K562 (cell line): ENCODE measurements around the gene TMEM95. TPM values are rescaled to one million over a fixed set of nuclear protein-coding genes. Genes with fewer than 3 reads are reported as not detected.

ENCODE experiments used
- ATF7 ChIP-seq: fragments of 450-650 bp; IDR thresholded peaks from 2 replicates; pipeline ENCODE4 v1.7.1; 2014; ENCODE audit warnings: mild to moderate bottlenecking, moderate library complexity
- BMI1 ChIP-seq: fragments of 150-350 bp; IDR thresholded peaks from 2 replicates; pipeline ENCODE4 v1.6.1; 2014; ENCODE audit warnings: low read length
- CEBPB ChIP-seq: fragments of 450-650 bp; IDR thresholded peaks from 2 replicates; pipeline ENCODE4 v1.6.1; 2016; ENCODE audit warnings: missing genetic modification characterization, missing compliant biosample characterization
- CEBPG ChIP-seq, 3 experiments: fragments of 200-800 bp in 1 of 3; sonication (Bioruptor generic) in 1 of 3; sonication (generic) in 1 of 3; formaldehyde crosslinking in 1 of 3; IDR thresholded peaks in 2 of 3; conservative IDR thresholded peaks in 1 of 3; 2 replicates each; pipeline versions ENCODE4 v1.6.1 to v1.8.0; 2016 to 2022; ENCODE audit warnings: missing compliant biosample characterization in 2 of 3, missing genetic modification characterization in 2 of 3, mild to moderate bottlenecking in 1 of 3, missing genetic modification reagents in 1 of 3
- GATAD2B ChIP-seq: fragments of 450-650 bp; IDR thresholded peaks from 2 replicates; pipeline ENCODE4 v1.6.1; 2017; ENCODE audit warnings: mild to moderate bottlenecking, borderline replicate concordance
- HIVEP1 ChIP-seq: fragments of 250-450 bp; sonication (Bioruptor Pico); IDR thresholded peaks from 2 replicates; pipeline ENCODE4 v1.4.0; 2020; ENCODE audit warnings: mild to moderate bottlenecking
- HNRNPUL1 ChIP-seq: fragments of 200-400 bp; formaldehyde crosslinking; IDR thresholded peaks from 2 replicates; pipeline ENCODE4 v1.6.1; 2017; ENCODE audit warnings: low read length
- NFXL1 ChIP-seq: fragments of 450-650 bp; formaldehyde crosslinking; IDR thresholded peaks from 2 replicates; pipeline ENCODE4 v1.4.0; 2021; ENCODE audit warnings: mild to moderate bottlenecking
- NR2C2 ChIP-seq, 2 experiments: fragments of 200-800 bp in 1 of 2; sonication (Bioruptor generic) in 1 of 2; sonication (generic) in 1 of 2; formaldehyde crosslinking in 1 of 2; IDR thresholded peaks; 2 replicates each; pipeline versions ENCODE4 v1.6.1 to v1.8.0; 2016 to 2022; ENCODE audit warnings: mild to moderate bottlenecking in 1 of 2, missing compliant biosample characterization in 1 of 2, missing genetic modification characterization in 1 of 2, missing genetic modification reagents in 1 of 2
- NR4A1 ChIP-seq, 2 experiments: fragments of 250-450 bp in 1 of 2; fragments of 450-650 bp in 1 of 2; sonication (Bioruptor Pico) in 1 of 2; IDR thresholded peaks; 2 replicates each; pipeline versions ENCODE4 v1.4.0 to v1.6.1; 2016 to 2020; ENCODE audit warnings: mild to moderate bottlenecking in 2 of 2, missing compliant biosample characterization in 1 of 2, missing genetic modification characterization in 1 of 2, moderate library complexity in 1 of 2
- POLR2A ChIP-seq: fragments of 450-650 bp; conservative IDR thresholded peaks from 2 replicates; pipeline ENCODE4 v1.6.1; 2016
- SMAD3 ChIP-seq: fragments of 450-650 bp; formaldehyde crosslinking; conservative IDR thresholded peaks from 2 replicates; pipeline ENCODE4 v1.4.0; 2020; ENCODE audit warnings: mild to moderate bottlenecking
- SRF ChIP-seq, 2 experiments: fragments of 250-450, 450-650 bp in 1 of 2; sonication (Bioruptor Pico) in 1 of 2; sonication (generic) in 1 of 2; formaldehyde crosslinking; IDR thresholded peaks; 2 replicates each; pipeline versions ENCODE4 v1.5.0 to v1.5.1; 2020 to 2022; ENCODE audit warnings: mild to moderate bottlenecking in 1 of 2, missing genetic modification reagents in 1 of 2
- YY1 ChIP-seq, 3 experiments: IDR thresholded peaks; 2 replicates each; pipeline ENCODE4 v1.6.1; 2011; ENCODE audit warnings: low read length in 2 of 3, mild to moderate bottlenecking in 2 of 3, moderate library complexity in 2 of 3, borderline replicate concordance in 1 of 3, control low read depth in 1 of 3, low read depth in 1 of 3; ENCODE audit not compliant: insufficient read depth in 3 of 3, insufficient replicate concordance in 2 of 3, control insufficient read depth in 1 of 3, insufficient read length in 1 of 3; ENCODE audit errors: extremely low read depth in 1 of 3
- ZBTB17 ChIP-seq: fragments of 450-650 bp; formaldehyde crosslinking; IDR thresholded peaks from 2 replicates; pipeline ENCODE4 v1.4.0; 2020; ENCODE audit warnings: mild to moderate bottlenecking
- ZNF589 ChIP-seq: fragments of 200-800 bp; sonication (Bioruptor generic); IDR thresholded peaks from 2 replicates; pipeline ENCODE4 v1.6.1; 2016; ENCODE audit warnings: low read depth, missing genetic modification characterization, missing compliant biosample characterization
- ZNF766 ChIP-seq: fragments of 200-800 bp; sonication (Bioruptor generic); conservative IDR thresholded peaks from 2 replicates; pipeline ENCODE4 v1.6.1; 2016; ENCODE audit warnings: missing genetic modification characterization, missing compliant biosample characterization
- polyA plus RNA-seq, 8 experiments: library from polyadenylated mRNA; depleted of rRNA in 4 of 8; stranded (reverse) in 5 of 8; unstranded in 3 of 8; fragments of >200 nt; fragmentation: Nextera tagmentation in 2 of 8; fragmentation: Illumina TruSeq in 1 of 8; extraction: Ambion mirVana in 2 of 8; extraction: Trizol in 1 of 8; gene quantifications; 2 replicates each; pipeline versions ENCODE4 v1.2.1 to v1.2.3, GENCODE V29; 2011 to 2014; ENCODE audit warnings: inconsistent platforms in 1 of 8, missing spikeins in 1 of 8
- total RNA-seq, 7 experiments: library from RNA; depleted of rRNA in 6 of 7; stranded (reverse); fragments of >200 nt in 6 of 7; fragmentation: Illumina TruSeq in 2 of 7; extraction: Trizol in 2 of 7; gene quantifications; 2 replicates each; pipeline versions ENCODE4 v1.2.1 to v1.2.3, GENCODE V29; 2011 to 2021; ENCODE audit warnings: low replicate concordance in 1 of 7
- TF ChIP-seq, protein P1 (sequence below): fragments of 250-450 bp; sonication (Bioruptor Pico); IDR thresholded peaks from 2 replicates; pipeline ENCODE4 v1.8.0; 2021; ENCODE audit warnings: borderline replicate concordance, mild to moderate bottlenecking, moderate library complexity; ENCODE audit not compliant: poor library complexity, severe bottlenecking
- TF ChIP-seq, protein P2 (sequence below): fragments of 250-450 bp; sonication (Bioruptor Pico); IDR thresholded peaks from 2 replicates; pipeline ENCODE4 v1.8.0; 2021; ENCODE audit warnings: mild to moderate bottlenecking, moderate library complexity
- TF ChIP-seq, protein P3 (sequence below): fragments of 250-450 bp; sonication (Bioruptor Pico); IDR thresholded peaks from 2 replicates; pipeline ENCODE4 v1.4.0; 2020; ENCODE audit warnings: mild to moderate bottlenecking, moderate library complexity

TMEM95 gene
- total and polyA plus RNA-seq, 9 of the 15 experiments (the other 6 are each of a cell fraction or from before 2014, with no cell fraction given): not detected

DNA sequence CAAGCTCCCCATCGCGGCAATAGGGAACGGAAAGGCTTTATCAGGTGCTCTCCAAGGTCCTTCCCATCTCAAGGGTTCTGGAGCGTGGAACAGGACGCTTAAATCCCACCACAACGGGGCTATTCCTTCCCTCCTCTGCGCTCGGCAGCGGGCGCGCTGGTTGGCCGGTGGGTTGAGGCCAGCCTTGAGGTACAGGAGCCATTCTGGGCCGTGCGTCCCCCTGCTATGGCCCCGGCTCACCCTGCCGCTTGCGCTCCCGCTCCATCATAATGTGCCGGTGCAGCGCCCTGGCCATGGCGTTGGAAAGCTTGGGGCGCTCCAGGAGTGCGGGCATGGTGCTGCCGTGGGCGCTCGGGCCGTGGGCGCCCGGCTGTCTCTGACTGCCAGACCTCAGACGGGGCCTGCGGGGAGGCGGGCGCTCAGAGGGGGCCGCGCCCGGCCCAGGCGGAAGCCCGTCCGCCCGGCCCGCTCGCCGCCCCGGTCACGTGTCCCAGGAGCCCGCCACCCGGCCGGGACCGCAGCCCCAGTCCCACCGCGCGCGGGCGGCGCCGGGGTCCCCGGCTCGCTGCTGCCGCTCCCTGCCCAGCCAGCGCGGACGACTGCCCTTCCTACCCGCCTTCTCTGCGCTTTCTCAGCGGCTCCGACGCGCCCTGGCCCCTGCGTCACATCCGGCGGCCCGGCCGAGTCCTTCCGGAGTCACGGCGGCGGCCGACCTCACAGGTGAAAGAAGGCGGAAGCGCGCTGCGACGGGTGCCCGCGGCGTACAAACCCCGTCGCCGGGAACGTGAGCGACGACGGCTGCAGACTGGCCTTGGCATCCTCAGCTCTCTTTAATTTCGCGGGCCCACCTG is 40.0 kb upstream of the TMEM95 start, which contains the start of gene GPS2 (continued):
- TF ChIP-seq, protein P1, sequence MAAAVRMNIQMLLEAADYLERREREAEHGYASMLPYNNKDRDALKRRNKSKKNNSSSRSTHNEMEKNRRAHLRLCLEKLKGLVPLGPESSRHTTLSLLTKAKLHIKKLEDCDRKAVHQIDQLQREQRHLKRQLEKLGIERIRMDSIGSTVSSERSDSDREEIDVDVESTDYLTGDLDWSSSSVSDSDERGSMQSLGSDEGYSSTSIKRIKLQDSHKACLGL (CRISPR knock-in tag): no peak
- TF ChIP-seq ZNF589 (CRISPR knock-in tag) (no peak), POLR2A (peak; percentile 73), CEBPG (CRISPR knock-in tag; IDR thresholded peaks at IDR 0.05) (no peak), CEBPG (tag; conservative IDR thresholded peaks at IDR 0.05 in 1 of 2, IDR thresholded peaks at IDR 0.05 in 1 of 2) (no peak), ATF7 (peak; percentile 59), ZNF766 (0 out of 2 replicates have a peak, but pooled peaks have one; percentile 33), HNRNPUL1 (no peak), BMI1 (no peak), NR4A1 (CRISPR knock-in tag; IDR thresholded peaks at IDR 0.05) (no peak), NR4A1 (tag; IDR thresholded peaks at IDR 0.05) (no peak), NR2C2 (CRISPR knock-in tag; IDR thresholded peaks at IDR 0.05) (peak; percentile 99), NR2C2 (tag; IDR thresholded peaks at IDR 0.05) (peak; percentile 99), ZBTB17 (CRISPR knock-in tag) (no peak), YY1 (IDR thresholded peaks at IDR 0.05; ENCODE audit: borderline replicate concordance in 1 of 3, control insufficient read depth in 1 of 3, extremely low read depth in 1 of 3, insufficient read depth in 3 of 3, insufficient read length in 1 of 3, insufficient replicate concordance in 2 of 3, low read depth in 1 of 3, low read length in 2 of 3) (peak in 2 of 3 experiments; percentile 38 to 49), SRF (CRISPR knock-in tag; IDR thresholded peaks at IDR 0.05) (no peak), CEBPB (tag) (no peak), NFXL1 (no peak), SMAD3 (no peak), HIVEP1 (CRISPR knock-in tag) (no peak), GATAD2B (0 out of 2 replicates have a peak, but pooled peaks have one; percentile 65)
- TF ChIP-seq, protein P2, sequence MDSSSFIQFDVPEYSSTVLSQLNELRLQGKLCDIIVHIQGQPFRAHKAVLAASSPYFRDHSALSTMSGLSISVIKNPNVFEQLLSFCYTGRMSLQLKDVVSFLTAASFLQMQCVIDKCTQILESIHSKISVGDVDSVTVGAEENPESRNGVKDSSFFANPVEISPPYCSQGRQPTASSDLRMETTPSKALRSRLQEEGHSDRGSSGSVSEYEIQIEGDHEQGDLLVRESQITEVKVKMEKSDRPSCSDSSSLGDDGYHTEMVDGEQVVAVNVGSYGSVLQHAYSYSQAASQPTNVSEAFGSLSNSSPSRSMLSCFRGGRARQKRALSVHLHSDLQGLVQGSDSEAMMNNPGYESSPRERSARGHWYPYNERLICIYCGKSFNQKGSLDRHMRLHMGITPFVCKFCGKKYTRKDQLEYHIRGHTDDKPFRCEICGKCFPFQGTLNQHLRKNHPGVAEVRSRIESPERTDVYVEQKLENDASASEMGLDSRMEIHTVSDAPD: no peak
- TF ChIP-seq, protein P3, sequence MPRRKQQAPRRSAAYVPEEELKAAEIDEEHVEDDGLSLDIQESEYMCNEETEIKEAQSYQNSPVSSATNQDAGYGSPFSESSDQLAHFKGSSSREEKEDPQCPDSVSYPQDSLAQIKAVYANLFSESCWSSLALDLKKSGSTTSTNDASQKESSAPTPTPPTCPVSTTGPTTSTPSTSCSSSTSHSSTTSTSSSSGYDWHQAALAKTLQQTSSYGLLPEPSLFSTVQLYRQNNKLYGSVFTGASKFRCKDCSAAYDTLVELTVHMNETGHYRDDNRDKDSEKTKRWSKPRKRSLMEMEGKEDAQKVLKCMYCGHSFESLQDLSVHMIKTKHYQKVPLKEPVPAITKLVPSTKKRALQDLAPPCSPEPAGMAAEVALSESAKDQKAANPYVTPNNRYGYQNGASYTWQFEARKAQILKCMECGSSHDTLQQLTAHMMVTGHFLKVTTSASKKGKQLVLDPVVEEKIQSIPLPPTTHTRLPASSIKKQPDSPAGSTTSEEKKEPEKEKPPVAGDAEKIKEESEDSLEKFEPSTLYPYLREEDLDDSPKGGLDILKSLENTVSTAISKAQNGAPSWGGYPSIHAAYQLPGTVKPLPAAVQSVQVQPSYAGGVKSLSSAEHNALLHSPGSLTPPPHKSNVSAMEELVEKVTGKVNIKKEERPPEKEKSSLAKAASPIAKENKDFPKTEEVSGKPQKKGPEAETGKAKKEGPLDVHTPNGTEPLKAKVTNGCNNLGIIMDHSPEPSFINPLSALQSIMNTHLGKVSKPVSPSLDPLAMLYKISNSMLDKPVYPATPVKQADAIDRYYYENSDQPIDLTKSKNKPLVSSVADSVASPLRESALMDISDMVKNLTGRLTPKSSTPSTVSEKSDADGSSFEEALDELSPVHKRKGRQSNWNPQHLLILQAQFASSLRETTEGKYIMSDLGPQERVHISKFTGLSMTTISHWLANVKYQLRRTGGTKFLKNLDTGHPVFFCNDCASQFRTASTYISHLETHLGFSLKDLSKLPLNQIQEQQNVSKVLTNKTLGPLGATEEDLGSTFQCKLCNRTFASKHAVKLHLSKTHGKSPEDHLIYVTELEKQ (CRISPR knock-in tag): no peak
